Neural cell (in vitro differentiated cells): ENCODE data around the gene FAR2. TPM values are rescaled to one million over a fixed set of nuclear protein-coding genes. Genes with fewer than 3 reads are reported as not detected.

Experiments used
- H2AFZ ChIP-seq: fragments of 200-600, 300-800 bp; sonication (generic), shearing (Covaris generic); 2 replicates; pipeline ENCODE4 v1.6.0; 2014; ENCODE audit warnings: low read depth, mild to moderate bottlenecking, antibody characterized with exemption, low read length, moderate library complexity
- H3F3A ChIP-seq: fragments of 200-600 bp; shearing (Covaris generic); 2 replicates; pipeline ENCODE4 v1.6.1; 2016; ENCODE audit warnings: mild to moderate bottlenecking, moderate library complexity, mixed read lengths, antibody characterized with exemption, low read length; ENCODE audit not compliant: insufficient read depth, poor library complexity, severe bottlenecking
- H3K27ac ChIP-seq: fragments of 200-600, 300-800 bp; sonication (generic), shearing (Covaris generic); 2 replicates; pipeline ENCODE4 v1.5.1; 2014; ENCODE audit warnings: mild to moderate bottlenecking, low read length, moderate library complexity
- H3K27me3 ChIP-seq: fragments of 300-800, 200-600 bp; sonication (generic), shearing (Covaris generic); 2 replicates; pipeline ENCODE4 v1.6.0; 2014; ENCODE audit warnings: mild to moderate bottlenecking, low read depth, low read length, moderate library complexity; ENCODE audit not compliant: insufficient read depth
- H3K36me3 ChIP-seq: fragments of 300-800, 200-600 bp; sonication (generic), shearing (Covaris generic); 2 replicates; pipeline ENCODE4 v1.5.1; 2014; ENCODE audit warnings: mild to moderate bottlenecking, antibody characterized with exemption, low read length, moderate library complexity; ENCODE audit not compliant: insufficient read depth
- H3K4me2 ChIP-seq: fragments of 300-800, 200-600 bp; sonication (generic), shearing (Covaris generic); 2 replicates; pipeline ENCODE4 v1.6.0; 2014; ENCODE audit warnings: mild to moderate bottlenecking, low read length
- H3K4me3 ChIP-seq: fragments of 300-800, 200-600 bp; sonication (generic), shearing (Covaris generic); 2 replicates; pipeline ENCODE4 v1.5.1; 2014; ENCODE audit warnings: mild to moderate bottlenecking, low read length, moderate library complexity
- H3K79me2 ChIP-seq: fragments of 200-600 bp; shearing (Covaris generic); replicated peaks from 2 replicates; pipeline ENCODE4 v1.6.0; 2014; ENCODE audit warnings: mild to moderate bottlenecking, low read length, moderate library complexity; ENCODE audit not compliant: insufficient read depth
- H3K9ac ChIP-seq: fragments of 300-800, 200-600 bp; sonication (generic), shearing (Covaris generic); 2 replicates; pipeline ENCODE4 v1.6.1; 2016; ENCODE audit warnings: mild to moderate bottlenecking, low read length, mixed read lengths
- H3K9me2 ChIP-seq: fragments of 200-600 bp; shearing (Covaris generic); 2 replicates; pipeline ENCODE4 v1.6.1; 2016; ENCODE audit warnings: mild to moderate bottlenecking, low read length, mixed read lengths; ENCODE audit not compliant: insufficient read depth
- H3K9me3 ChIP-seq: fragments of 200-600, 300-800 bp; sonication (generic), shearing (Covaris generic); 2 replicates; pipeline ENCODE4 v1.6.1; 2016; ENCODE audit warnings: mild to moderate bottlenecking, mixed run types, low read length, moderate library complexity, mixed read lengths
- H4K20me1 ChIP-seq: fragments of 200-600 bp; shearing (Covaris generic); 2 replicates; pipeline ENCODE4 v1.6.1; 2016; ENCODE audit warnings: mild to moderate bottlenecking, mixed run types; ENCODE audit not compliant: insufficient read depth
- CTCF ChIP-seq: fragments of 450-650 bp; IDR thresholded peaks from 2 replicates; pipeline ENCODE4 v1.5.1; 2014; ENCODE audit warnings: antibody characterized with exemption, mild to moderate bottlenecking, moderate library complexity; ENCODE audit not compliant: poor library complexity, severe bottlenecking
- EP300 ChIP-seq: fragments of 450-650 bp; conservative IDR thresholded peaks from 2 replicates; pipeline ENCODE4 v1.6.1; 2014; ENCODE audit warnings: antibody characterized with exemption, mild to moderate bottlenecking, moderate library complexity; ENCODE audit not compliant: poor library complexity, severe bottlenecking
- EZH2 ChIP-seq: fragments of 200-600, 300-800 bp; shearing (Covaris generic), sonication (generic); IDR thresholded peaks from 2 replicates; pipeline ENCODE4 v1.6.1; 2014; ENCODE audit warnings: antibody characterized with exemption, low read length, borderline replicate concordance, mild to moderate bottlenecking; ENCODE audit not compliant: insufficient read depth, poor library complexity, severe bottlenecking
- MXI1 ChIP-seq: fragments of 450-650 bp; conservative IDR thresholded peaks from 2 replicates; pipeline ENCODE4 v1.6.1; 2014; ENCODE audit warnings: antibody characterized with exemption, mild to moderate bottlenecking; ENCODE audit not compliant: poor library complexity, severe bottlenecking
- POLR2AphosphoS5 ChIP-seq: IDR thresholded peaks from 2 replicates; pipeline ENCODE4 v1.6.1; 2012
- RAD21 ChIP-seq: fragments of 450-650 bp; conservative IDR thresholded peaks from 2 replicates; pipeline ENCODE4 v1.6.1; 2014; ENCODE audit warnings: antibody characterized with exemption, mild to moderate bottlenecking, moderate library complexity
- SMC3 ChIP-seq: fragments of 450-650 bp; conservative IDR thresholded peaks from 2 replicates; pipeline ENCODE4 v1.6.1; 2014; ENCODE audit warnings: antibody characterized with exemption, mild to moderate bottlenecking, moderate library complexity; ENCODE audit not compliant: poor library complexity
- TAF1 ChIP-seq: IDR thresholded peaks from 2 replicates; pipeline ENCODE4 v1.6.1; 2012; ENCODE audit warnings: low read depth
- polyA plus RNA-seq: library from polyadenylated mRNA; depleted of rRNA; stranded (reverse); fragments of >200 nt; gene quantifications from 2 replicates; pipeline ENCODE4 v1.2.3, GENCODE V29; 2014
- TF ChIP-seq, protein P1 (sequence below): IDR thresholded peaks from 2 replicates; pipeline ENCODE4 v1.6.1; 2012; ENCODE audit warnings: borderline replicate concordance

The FAR2 gene
- polyA plus RNA-seq, 1 donor from 2014 or later = 0.99 TPM

DNA sequence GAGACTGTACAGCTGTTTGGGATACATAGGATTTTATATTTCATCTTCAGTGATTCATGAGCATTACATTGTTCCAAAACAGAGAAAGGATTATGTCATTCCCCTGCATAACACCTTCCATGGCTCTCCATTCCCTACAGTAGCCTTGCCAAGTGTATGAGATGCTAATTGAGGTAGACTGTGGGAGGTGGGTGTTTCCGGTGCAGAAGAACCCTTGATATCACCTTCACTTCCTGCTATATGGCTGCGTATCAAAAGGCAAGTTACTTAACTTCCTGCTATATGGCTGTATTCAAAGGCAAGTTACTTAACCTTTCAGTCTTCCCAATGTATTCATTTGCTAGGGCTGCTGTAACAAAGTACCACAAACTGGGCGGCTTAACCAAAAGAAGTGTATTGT lies 11.2 kb downstream of the FAR2 start:
- no peaks in the 10 kb centered on the region for H3F3A ChIP-seq
- no peaks in the 10 kb centered on the region for H3K9me3 ChIP-seq
- no peaks in the 10 kb centered on the region for H3K27me3 ChIP-seq
- H3K4me3 ChIP-seq = no peak overlapping the region
- no peaks in the 10 kb centered on the region for H3K79me2 ChIP-seq
- H3K36me3 ChIP-seq = no peaks in the 10 kb centered on the region
- H3K9me2 ChIP-seq = no peaks in the 10 kb centered on the region
- H3K9ac ChIP-seq = no peak overlapping the region
- no peak for TF ChIP-seq EP300
- TF ChIP-seq POLR2AphosphoS5 = no peak
- no peak for TF ChIP-seq CTCF
- TF ChIP-seq MXI1 = no peak
- TF ChIP-seq TAF1 = no peak
- TF ChIP-seq RAD21 = no peak
- no peak for TF ChIP-seq SMC3
- no peak for TF ChIP-seq EZH2
- TF ChIP-seq, protein P1, sequence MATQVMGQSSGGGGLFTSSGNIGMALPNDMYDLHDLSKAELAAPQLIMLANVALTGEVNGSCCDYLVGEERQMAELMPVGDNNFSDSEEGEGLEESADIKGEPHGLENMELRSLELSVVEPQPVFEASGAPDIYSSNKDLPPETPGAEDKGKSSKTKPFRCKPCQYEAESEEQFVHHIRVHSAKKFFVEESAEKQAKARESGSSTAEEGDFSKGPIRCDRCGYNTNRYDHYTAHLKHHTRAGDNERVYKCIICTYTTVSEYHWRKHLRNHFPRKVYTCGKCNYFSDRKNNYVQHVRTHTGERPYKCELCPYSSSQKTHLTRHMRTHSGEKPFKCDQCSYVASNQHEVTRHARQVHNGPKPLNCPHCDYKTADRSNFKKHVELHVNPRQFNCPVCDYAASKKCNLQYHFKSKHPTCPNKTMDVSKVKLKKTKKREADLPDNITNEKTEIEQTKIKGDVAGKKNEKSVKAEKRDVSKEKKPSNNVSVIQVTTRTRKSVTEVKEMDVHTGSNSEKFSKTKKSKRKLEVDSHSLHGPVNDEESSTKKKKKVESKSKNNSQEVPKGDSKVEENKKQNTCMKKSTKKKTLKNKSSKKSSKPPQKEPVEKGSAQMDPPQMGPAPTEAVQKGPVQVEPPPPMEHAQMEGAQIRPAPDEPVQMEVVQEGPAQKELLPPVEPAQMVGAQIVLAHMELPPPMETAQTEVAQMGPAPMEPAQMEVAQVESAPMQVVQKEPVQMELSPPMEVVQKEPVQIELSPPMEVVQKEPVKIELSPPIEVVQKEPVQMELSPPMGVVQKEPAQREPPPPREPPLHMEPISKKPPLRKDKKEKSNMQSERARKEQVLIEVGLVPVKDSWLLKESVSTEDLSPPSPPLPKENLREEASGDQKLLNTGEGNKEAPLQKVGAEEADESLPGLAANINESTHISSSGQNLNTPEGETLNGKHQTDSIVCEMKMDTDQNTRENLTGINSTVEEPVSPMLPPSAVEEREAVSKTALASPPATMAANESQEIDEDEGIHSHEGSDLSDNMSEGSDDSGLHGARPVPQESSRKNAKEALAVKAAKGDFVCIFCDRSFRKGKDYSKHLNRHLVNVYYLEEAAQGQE = no peak
- H2AFZ ChIP-seq = no peak overlapping the region
- H3K27ac ChIP-seq = no peak overlapping the region
- no peaks in the 10 kb centered on the region for H4K20me1 ChIP-seq
- no peak overlapping the region for H3K4me2 ChIP-seq

- no peaks in the 10 kb centered on the region for H3K79me2 ChIP-seq
- no peaks in the 10 kb centered on the region for H3F3A ChIP-seq
- H3K27ac ChIP-seq = no peak overlapping the region
- no peaks in the 10 kb centered on the region for H3K9me2 ChIP-seq
- H4K20me1 ChIP-seq = no peaks in the 10 kb centered on the region
- H3K9ac ChIP-seq = no peak overlapping the region
- TF ChIP-seq POLR2AphosphoS5 (no peak), EZH2 (no peak), CTCF (no peak), EP300 (no peak), RAD21 (no peak), SMC3 (no peak), TAF1 (no peak), MXI1 (no peak)
- TF ChIP-seq, protein P1 = no peak
- H2AFZ ChIP-seq = no peak overlapping the region
- no peak overlapping the region for H3K4me2 ChIP-seq
- H3K36me3 ChIP-seq = no peaks in the 10 kb centered on the region
- H3K27me3 ChIP-seq = no peaks in the 10 kb centered on the region
- H3K4me3 ChIP-seq = no peak overlapping the region
- no peaks in the 10 kb centered on the region for H3K9me3 ChIP-seq
These were observed 14.1 kb downstream of the FAR2 start for GRCh38 chr12:29163146-29163545.
